Kidney (tissue), 14 donors: ENCODE measurements around the gene SOWAHA. TPM values are rescaled to one million over a fixed set of nuclear protein-coding genes. Genes with fewer than 3 reads are reported as not detected.
"Not testable (repeated sequence)": the region's sequence is repeated elsewhere in the genome, so short reads cannot be mapped to it uniquely, and the experiment has no call there.

Source experiments
- DNase-seq, 5 donors: peaks; one replicate each; pipeline ENCODE4 v3.0.0-alpha.2; 2013 to 2020
- FAIRE-seq: peaks from 2 replicates; lab custom pipeline; 2012; peaks lifted over from hg19 to GRCh38; lab: Jason Lieb, UNC
- H3K27ac ChIP-seq, 2 donors: one replicate each; pipeline ENCODE4 v1.7.0; 2013; ENCODE audit warnings: low read depth in 2 of 2, low read length in 2 of 2, inconsistent platforms in 1 of 2
- H3K27me3 ChIP-seq: one replicate; pipeline ENCODE4 v1.7.1; 2013; ENCODE audit warnings: low read length, inconsistent platforms; ENCODE audit not compliant: control insufficient read depth, insufficient read depth
- H3K36me3 ChIP-seq, 3 donors: one replicate each; pipeline versions ENCODE4 v1.7.0 to v1.7.1; 2013; ENCODE audit warnings: low read length in 3 of 3, control low read depth in 1 of 3, inconsistent platforms in 1 of 3; ENCODE audit not compliant: insufficient read depth in 3 of 3, control insufficient read depth in 2 of 3
- H3K4me1 ChIP-seq, 3 donors: one replicate each; pipeline versions ENCODE4 v1.7.0 to v1.7.1; 2013; ENCODE audit warnings: low read length in 3 of 3, inconsistent platforms in 1 of 3, low read depth in 1 of 3; ENCODE audit not compliant: control insufficient read depth in 2 of 3, insufficient read depth in 2 of 3
- H3K4me3 ChIP-seq, 3 donors: one replicate each; pipeline versions ENCODE4 v1.7.0 to v1.8.1; 2013; ENCODE audit warnings: low read length in 3 of 3, control low read depth in 1 of 3, inconsistent platforms in 1 of 3
- H3K9ac ChIP-seq, 3 donors: one replicate each; pipeline versions ENCODE4 v1.7.0 to v1.7.1; 2013; ENCODE audit warnings: low read length in 3 of 3, control low read depth in 1 of 3, inconsistent platforms in 1 of 3
- H3K9me3 ChIP-seq, 3 donors: one replicate each; pipeline versions ENCODE4 v1.7.0 to v1.7.1; 2013; ENCODE audit warnings: low read length in 3 of 3, control low read depth in 1 of 3, inconsistent platforms in 1 of 3; ENCODE audit not compliant: control insufficient read depth in 2 of 3, insufficient read depth in 1 of 3
- CTCF ChIP-seq: IDR thresholded peaks from 3 replicates; pipeline ENCODE4 v1.5.1; 2012; ENCODE audit warnings: mild to moderate bottlenecking, moderate library complexity, borderline replicate concordance; ENCODE audit not compliant: insufficient read depth; ENCODE audit errors: extremely low read depth
- intact Hi-C: fragments of 100-400 bp; cut with DNase I; formaldehyde crosslinking; loops from one replicate; pipeline ENCODE4 v1.11.1; 2022
- polyA plus RNA-seq: library from polyadenylated mRNA; stranded (reverse); fragments of 350-450 nt; fragmentation: Illumina TruSeq; extraction: RNeasy Lipid Tissue Mini Kit (QIAGEN cat#74804); gene quantifications from one replicate; pipeline ENCODE4 v1.2.3, GENCODE V29; 2014; ENCODE audit warnings: low read depth, low replicate concordance; ENCODE audit not compliant: insufficient read depth
- total RNA-seq: library from RNA; stranded (reverse); fragmentation: NEBNext Ultra II Directional; extraction: Animal tissue kit (Norgen Biotek cat#: 25700); gene quantifications from one replicate; pipeline ENCODE4 v1.2.1, GENCODE V29; 2021
- donor health status: control.
- donor health status: control.
- donor health status: control.
- donor health status: control.
- donor health status: control.
- donor health status: DM: yes; HTN: yes; CAD: no.
- donor health status: Normal renal cell carcinoma (clear cell type).

Gene SOWAHA
- total and polyA plus RNA-seq, 2 donors from 2014 or later: 4.1 to 7.1 TPM

- no peak overlapping the region for H3K4me3 ChIP-seq
- no peaks in the 10 kb centered on the region for H3K36me3 ChIP-seq
- no peak overlapping the region for H3K27ac ChIP-seq
- FAIRE-seq: no peak
- intact Hi-C loops: no loop called here
- no peaks in the 10 kb centered on the region for H3K27me3 ChIP-seq
- no peaks in the 10 kb centered on the region for H3K9me3 ChIP-seq
- no peaks in the 10 kb centered on the region for H3K4me1 ChIP-seq
- DNase-seq: no peak
- no peak overlapping the region for H3K9ac ChIP-seq
- TF ChIP-seq CTCF: no peak
Measured at GRCh38 chr5:132797651-132798050, 15.5 kb upstream of the SOWAHA start.

- TF ChIP-seq CTCF: no peak
- Histone ChIP-seq H3K9ac (no peak overlapping the region), H3K27ac (no peak overlapping the region), H3K36me3 (no peaks in the 10 kb centered on the region), H3K27me3 (no peaks in the 10 kb centered on the region), H3K9me3 (no peaks in the 10 kb centered on the region), H3K4me3 (no peak overlapping the region), H3K4me1 (no peaks in the 10 kb centered on the region)
- DNase-seq: peak in 1 of 5 donors; percentile 0
- no peak for FAIRE-seq
- intact Hi-C loops: no loop called here
Measured at GRCh38 chr5:132799392-132799791, 13.7 kb upstream of the SOWAHA start.

GRCh38 chr5:132800545-132800944 is 12.6 kb upstream of the SOWAHA start:
- Histone ChIP-seq H3K27me3 (no peaks in the 10 kb centered on the region), H3K9ac (no peak overlapping the region), H3K4me1 (no peaks in the 10 kb centered on the region), H3K27ac (no peak overlapping the region), H3K36me3 (no peaks in the 10 kb centered on the region), H3K9me3 (no peaks in the 10 kb centered on the region), H3K4me3 (no peak overlapping the region)
- FAIRE-seq (no peak), DNase-seq (no peak)
- TF ChIP-seq CTCF: no peak
- intact Hi-C loops: no loop called here

GRCh38 chr5:132802044-132802684 is 10.9 kb upstream of the SOWAHA start:
- no peak for FAIRE-seq
- no peaks in the 10 kb centered on the region for H3K36me3 ChIP-seq
- no peak for TF ChIP-seq CTCF
- no peaks in the 10 kb centered on the region for H3K27me3 ChIP-seq
- H3K4me3 ChIP-seq: no peak overlapping the region
- intact Hi-C loops: no loop called here
- peak in 1 of 5 donors; percentile 12 for DNase-seq
- H3K4me1 ChIP-seq: no peaks in the 10 kb centered on the region
- H3K27ac ChIP-seq: no peak overlapping the region
- no peaks in the 10 kb centered on the region for H3K9me3 ChIP-seq
- H3K9ac ChIP-seq: no peak overlapping the region

GRCh38 chr5:132802685-132803066 is 10.4 kb upstream of the SOWAHA start:
- H3K9ac ChIP-seq, intact Hi-C loops, H3K4me3 ChIP-seq, FAIRE-seq, H3K9me3 ChIP-seq, H3K4me1 ChIP-seq, H3K36me3 ChIP-seq, H3K27ac ChIP-seq, H3K27me3 ChIP-seq: not testable (repeated sequence)
- DNase-seq: peak in 1 of 5 donors; percentile 10
